HEK293T (cell line): ENCODE data around the gene RNF146.

Experiments
- ARNT ChIP-seq: fragments of 450-650 bp; IDR thresholded peaks from 2 replicates; pipeline ENCODE4 v1.6.1; 2017; ENCODE audit warnings: mild to moderate bottlenecking
- BHLHE40 ChIP-seq: fragments of 450-650 bp; IDR thresholded peaks from 2 replicates; pipeline ENCODE4 v1.6.1; 2016; ENCODE audit warnings: mild to moderate bottlenecking, moderate library complexity, borderline replicate concordance
- CTBP1 ChIP-seq: fragments of 450-650 bp; IDR thresholded peaks from 2 replicates; pipeline ENCODE4 v1.6.1; 2016; ENCODE audit warnings: borderline replicate concordance
- ELF4 ChIP-seq: fragments of 450-650 bp; IDR thresholded peaks from 2 replicates; pipeline ENCODE4 v1.6.1; 2017; ENCODE audit warnings: antibody characterized with exemption
- FOXK2 ChIP-seq: fragments of 450-650 bp; IDR thresholded peaks from 2 replicates; pipeline ENCODE4 v1.6.1; 2016; ENCODE audit warnings: mild to moderate bottlenecking
- FOXM1 ChIP-seq: fragments of 450-650 bp; IDR thresholded peaks from 2 replicates; pipeline ENCODE4 v1.6.1; 2017; ENCODE audit warnings: mild to moderate bottlenecking, borderline replicate concordance
- L3MBTL2 ChIP-seq: fragments of 450-650 bp; conservative IDR thresholded peaks from 2 replicates; pipeline ENCODE4 v1.6.1; 2016; ENCODE audit warnings: mild to moderate bottlenecking
- SP1 ChIP-seq: fragments of 450-650 bp; IDR thresholded peaks from 2 replicates; pipeline ENCODE4 v1.6.1; 2017
- SUZ12 ChIP-seq: fragments of 450-650 bp; IDR thresholded peaks from 2 replicates; pipeline ENCODE4 v1.6.1; 2016; ENCODE audit warnings: mild to moderate bottlenecking

DNA sequence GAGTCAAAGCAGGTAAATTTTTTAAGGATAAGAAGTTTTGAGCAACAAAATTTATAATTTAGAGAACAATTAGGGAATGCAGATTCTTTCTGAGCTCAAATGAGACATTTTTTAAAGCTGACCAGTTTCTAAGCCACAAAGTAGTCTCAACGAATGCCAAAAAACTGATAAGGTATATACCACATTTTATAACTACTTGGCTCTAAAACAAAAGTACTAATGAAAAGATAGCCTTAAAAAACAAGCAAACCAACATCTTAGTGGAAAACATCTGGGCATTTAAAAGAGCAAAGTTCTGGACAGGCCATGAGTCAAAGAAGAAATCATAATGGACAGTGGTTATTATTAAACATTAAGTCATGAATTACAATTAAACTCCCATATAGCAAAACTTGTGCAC lies 23.2 kb upstream of the RNF146 start:
- TF ChIP-seq ARNT (no peak), ELF4 (no peak), CTBP1 (no peak), FOXM1 (no peak), FOXK2 (no peak), SP1 (no peak), L3MBTL2 (no peak), BHLHE40 (no peak), SUZ12 (no peak)
